ENCODE data around the gene FAM171A1.
"Not testable (repeated sequence)": the region's sequence is repeated elsewhere in the genome, so short reads cannot be mapped to it uniquely, and the experiment has no call there.

The FAM171A1 gene

DNA sequence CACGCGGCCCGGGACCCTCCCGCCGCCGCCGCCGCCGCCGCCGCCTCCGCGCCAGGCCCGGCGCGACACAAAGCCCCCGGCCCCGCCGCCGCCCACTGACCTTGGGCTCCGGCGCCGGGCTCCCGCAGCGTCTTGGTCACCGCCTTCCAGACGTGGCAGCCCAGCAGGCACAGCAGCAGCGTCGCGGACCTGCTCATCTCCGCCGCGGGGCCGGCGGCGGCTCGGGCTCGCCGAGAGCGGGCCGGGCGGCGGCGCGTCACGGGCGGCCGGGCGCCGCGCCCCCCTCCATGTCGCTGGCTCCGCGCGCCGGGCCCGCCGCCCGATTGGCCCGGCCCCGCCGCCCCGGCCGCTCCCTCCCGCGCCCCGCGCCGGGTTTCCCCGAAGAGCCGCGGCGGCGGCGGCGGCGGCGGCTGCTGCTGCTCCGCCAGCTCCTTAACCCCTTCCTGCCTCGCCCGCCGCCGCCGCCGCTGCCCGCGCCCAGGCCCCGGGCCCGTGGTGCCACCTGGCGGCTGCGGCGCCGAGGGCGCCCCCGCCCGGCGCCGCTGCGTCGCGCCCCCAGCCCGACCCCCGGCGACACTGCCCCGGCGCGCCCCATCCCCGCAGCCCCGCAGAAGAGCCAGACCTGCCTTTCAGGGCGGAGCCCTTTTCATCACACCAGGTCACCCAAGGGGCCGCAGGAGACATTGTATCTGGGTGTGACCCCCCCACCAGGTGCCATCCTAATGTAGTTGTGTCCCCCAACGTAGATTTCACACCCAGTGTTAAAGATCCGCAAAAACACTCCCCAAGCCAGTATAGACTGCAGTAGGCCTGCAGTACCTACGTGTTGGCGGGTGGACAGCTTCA lies at the start of gene FAM171A1:
TSS of gene FAM171A1 (minus strand) at position 434 of the 846 bp plus-strand sequence. CDS start at position 197, 237 bp downstream.
- in situ Hi-C loops (cut with HindIII; ENCODE audit: low pct_unique_long_range_greater_than_20kb, low sequenced_read_pairs), result no loop called here
- no peak for TF ChIP-seq JUND (IDR thresholded peaks at IDR 0.05; ENCODE audit: low read depth)
- DNase-seq (ENCODE audit: low read depth in 1 of 2, low spot score in 1 of 2), result peak; percentile 47 to 70

DNA sequence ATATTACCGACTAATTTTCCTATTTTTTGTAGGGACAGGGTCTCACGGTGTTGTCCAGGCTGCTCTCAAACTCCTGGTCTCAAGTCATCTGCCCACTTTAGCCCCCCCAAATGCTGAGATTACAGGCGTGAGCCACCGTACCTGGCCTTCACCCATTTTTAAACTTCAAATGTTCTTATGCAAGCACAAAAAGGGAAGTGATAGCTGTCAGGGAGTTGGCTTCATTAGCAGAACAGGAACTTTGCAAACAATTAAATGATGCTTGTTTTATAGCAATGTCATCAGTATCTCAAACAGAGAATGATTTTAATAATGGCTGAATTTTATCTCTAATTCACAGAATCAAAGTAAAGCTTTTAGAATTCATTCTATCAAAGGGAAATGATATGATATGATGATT lies 49.8 kb upstream of the FAM171A1 start:
- TF ChIP-seq JUND (IDR thresholded peaks at IDR 0.05; ENCODE audit: low read depth), result no peak
- DNase-seq (ENCODE audit: low read depth in 1 of 2, low spot score in 1 of 2), result no peak
- in situ Hi-C loops (cut with HindIII; ENCODE audit: low pct_unique_long_range_greater_than_20kb, low sequenced_read_pairs), result no loop called here

DNA sequence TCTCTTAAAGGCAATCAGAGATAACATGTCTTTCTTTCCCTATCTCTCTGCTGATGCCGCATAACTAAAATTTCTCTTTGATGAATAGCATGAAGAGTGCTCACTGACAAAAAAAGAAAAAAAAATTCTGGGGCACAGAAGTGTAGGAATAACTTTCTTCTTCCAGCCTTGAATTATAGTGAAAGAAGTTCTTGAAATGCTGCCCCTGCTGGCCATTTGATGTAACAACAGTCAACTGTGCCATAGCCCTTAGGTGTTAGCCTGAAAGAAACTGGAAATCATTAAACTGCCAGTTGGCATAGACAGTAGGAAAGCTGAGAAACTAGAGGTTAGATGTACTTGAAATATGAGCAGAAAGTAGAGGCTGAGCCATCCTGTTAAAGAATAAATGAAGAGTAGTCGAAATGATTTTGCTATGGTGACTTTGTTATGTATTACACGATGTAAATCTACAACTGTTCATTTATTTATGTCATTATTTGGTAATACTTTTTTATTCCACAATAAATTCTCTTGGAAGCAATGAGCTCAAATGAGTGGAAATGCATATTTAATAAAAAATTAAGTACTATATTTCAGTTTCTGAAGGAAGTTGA lies 48.3 kb upstream of the FAM171A1 start:
- no peak for TF ChIP-seq JUND (IDR thresholded peaks at IDR 0.05; ENCODE audit: low read depth)
- DNase-seq (ENCODE audit: low read depth in 1 of 2, low spot score in 1 of 2), result peak; percentile 25 to 67
- in situ Hi-C loops (cut with HindIII; ENCODE audit: low pct_unique_long_range_greater_than_20kb, low sequenced_read_pairs), result no loop called here

DNA sequence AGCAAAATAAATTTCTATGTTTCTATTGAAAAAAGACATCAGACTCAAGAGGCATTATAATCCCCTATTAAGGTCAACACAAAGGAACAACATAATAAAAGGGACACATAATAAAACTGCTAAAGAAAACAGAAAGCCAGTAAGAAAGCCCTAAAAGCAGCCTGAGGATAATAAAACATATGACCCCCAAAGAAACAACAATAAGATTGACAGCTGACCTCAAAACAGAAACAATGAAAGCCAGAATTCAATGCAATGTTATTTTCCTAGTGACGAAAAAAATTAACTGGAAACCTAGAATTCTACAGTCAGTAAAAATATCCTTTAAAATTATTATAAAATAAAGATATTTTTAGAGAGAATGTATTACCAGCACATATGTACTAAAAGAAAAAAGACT lies 44.9 kb upstream of the FAM171A1 start:
- in situ Hi-C loops (cut with HindIII; ENCODE audit: low pct_unique_long_range_greater_than_20kb, low sequenced_read_pairs), result no loop called here
- no peak for TF ChIP-seq JUND (IDR thresholded peaks at IDR 0.05; ENCODE audit: low read depth)
- DNase-seq (ENCODE audit: low read depth in 1 of 2, low spot score in 1 of 2), result no peak

DNA sequence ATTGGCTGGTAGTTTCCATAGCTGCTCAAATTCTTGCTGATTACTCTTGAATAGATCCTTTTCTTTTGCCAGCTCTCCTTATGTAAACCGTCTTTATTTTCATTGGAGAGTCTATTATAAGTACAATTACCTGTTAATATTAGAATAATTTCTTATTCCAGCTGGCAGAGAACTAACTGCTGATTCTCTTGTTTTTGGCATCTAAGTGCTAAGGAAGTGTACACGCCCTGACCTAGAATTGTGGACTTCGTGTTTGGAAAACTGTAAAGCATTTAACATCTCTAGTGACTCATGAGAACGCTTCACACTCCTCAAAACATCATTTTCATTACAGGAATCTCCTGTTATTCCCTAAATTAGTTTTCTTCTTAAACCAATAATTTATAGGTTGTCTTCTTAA lies 39.9 kb upstream of the FAM171A1 start:
- in situ Hi-C loops (cut with HindIII; ENCODE audit: low pct_unique_long_range_greater_than_20kb, low sequenced_read_pairs), result no loop called here
- no peak for DNase-seq (ENCODE audit: low read depth in 1 of 2, low spot score in 1 of 2)

DNA sequence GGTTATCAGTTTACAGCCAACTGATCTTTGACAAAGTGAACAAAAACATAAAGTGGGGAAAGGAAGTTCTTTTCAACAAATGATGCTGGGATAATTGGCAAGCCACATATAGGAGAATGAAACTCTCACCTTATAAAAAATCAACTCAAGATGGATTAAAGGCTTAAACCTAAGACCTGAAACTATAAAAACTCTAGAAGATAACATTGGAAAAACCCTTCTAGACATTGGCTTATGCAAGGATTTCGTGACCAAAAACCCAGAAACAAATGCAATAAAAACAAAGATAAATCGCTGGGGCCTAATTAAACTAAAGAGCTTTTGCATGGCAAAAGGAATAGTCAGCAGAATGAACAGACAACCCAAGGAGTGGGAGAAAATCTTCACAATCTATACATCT lies 38.3 kb upstream of the FAM171A1 start:
- DNase-seq (ENCODE audit: low read depth in 1 of 2, low spot score in 1 of 2); in situ Hi-C loops (cut with HindIII; ENCODE audit: low pct_unique_long_range_greater_than_20kb, low sequenced_read_pairs): not testable (repeated sequence)

More for the DNA sequence above, 39.9 kb upstream of the FAM171A1 start:
- TF ChIP-seq JUND (IDR thresholded peaks at IDR 0.05; ENCODE audit: low read depth), result no peak

DNA sequence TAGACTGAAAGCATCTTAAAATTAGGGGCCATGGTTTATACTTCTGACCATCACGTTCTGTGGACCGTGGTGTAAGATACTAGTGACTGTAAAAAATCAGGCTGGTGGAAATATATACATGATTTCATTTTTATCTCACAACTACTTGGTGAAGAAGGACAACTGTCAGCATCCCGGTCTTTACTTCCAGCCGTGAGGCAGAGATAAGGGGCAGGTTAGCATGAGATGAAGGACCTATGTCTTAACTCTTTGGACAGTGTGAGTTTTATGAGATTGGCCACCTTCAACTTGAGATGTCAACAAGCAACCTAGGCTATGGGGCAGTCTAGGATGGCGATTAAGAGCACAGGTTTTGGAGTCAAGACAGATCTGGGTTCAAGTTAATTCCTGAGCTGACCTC lies 37.5 kb upstream of the FAM171A1 start:
- in situ Hi-C loops (cut with HindIII; ENCODE audit: low pct_unique_long_range_greater_than_20kb, low sequenced_read_pairs), result no loop called here
- no peak for DNase-seq (ENCODE audit: low read depth in 1 of 2, low spot score in 1 of 2)

DNA sequence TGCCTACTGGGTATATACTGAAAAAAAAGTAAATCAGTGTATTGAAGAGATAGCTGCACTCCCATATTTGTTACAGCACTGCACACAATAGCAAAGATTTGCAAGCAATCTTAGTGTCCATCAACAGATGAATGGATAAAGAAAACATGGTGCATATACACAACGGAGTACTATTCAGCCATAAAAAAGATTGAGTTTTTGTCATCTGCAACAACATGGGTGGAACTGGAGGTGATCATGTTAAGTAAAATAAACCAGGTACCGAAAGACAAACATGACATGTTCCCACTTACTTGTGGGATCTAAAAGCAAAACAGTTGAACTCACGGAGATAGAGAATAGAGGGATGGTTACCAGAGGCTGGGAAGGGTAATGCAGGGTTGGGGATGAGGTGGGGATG lies 34.2 kb upstream of the FAM171A1 start:
- in situ Hi-C loops (cut with HindIII; ENCODE audit: low pct_unique_long_range_greater_than_20kb, low sequenced_read_pairs), result no loop called here
- DNase-seq (ENCODE audit: low read depth in 1 of 2, low spot score in 1 of 2), result no peak
- no peak for TF ChIP-seq JUND (IDR thresholded peaks at IDR 0.05; ENCODE audit: low read depth)

More for the DNA sequence above, 37.5 kb upstream of the FAM171A1 start:
- no peak for TF ChIP-seq JUND (IDR thresholded peaks at IDR 0.05; ENCODE audit: low read depth)

DNA sequence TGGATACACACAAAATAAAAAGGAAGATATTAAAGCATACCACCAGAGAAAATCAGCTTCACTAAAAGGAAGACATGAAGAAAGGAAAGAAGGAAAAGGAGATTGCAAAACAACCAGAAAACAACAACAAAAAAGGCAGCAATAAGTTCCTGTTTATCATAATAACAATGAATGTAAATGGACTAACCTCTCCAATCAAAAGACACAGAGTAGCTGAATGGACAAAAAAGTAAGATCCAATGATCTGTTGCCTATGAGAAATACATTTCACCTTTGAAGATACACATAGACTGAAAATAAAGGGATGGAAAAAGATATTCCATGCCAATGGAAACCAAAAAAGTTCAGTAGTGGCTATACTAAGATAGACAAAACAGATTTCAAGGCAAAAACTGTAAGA lies 30.3 kb upstream of the FAM171A1 start:
- no peak for DNase-seq (ENCODE audit: low read depth in 1 of 2, low spot score in 1 of 2)
- in situ Hi-C loops (cut with HindIII; ENCODE audit: low pct_unique_long_range_greater_than_20kb, low sequenced_read_pairs), result no loop called here
- no peak for TF ChIP-seq JUND (IDR thresholded peaks at IDR 0.05; ENCODE audit: low read depth)

DNA sequence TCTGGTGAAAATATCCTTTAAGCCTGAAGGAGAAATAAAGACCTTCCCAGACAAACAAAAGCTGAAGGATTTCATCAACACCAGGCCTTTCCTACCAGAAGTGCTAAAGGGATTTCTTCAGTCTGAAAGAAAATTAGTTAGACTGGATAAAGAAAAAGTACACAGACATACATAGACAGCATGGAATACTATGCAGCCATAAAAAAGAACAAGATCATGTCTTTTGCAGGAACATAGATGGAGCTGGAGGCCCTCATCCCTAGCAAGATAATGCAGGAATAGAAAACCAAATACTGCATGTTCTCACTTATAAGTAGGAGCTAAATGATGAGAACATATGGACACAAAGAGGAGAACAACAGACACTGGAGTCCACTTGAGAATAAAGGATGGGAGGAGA lies 29.4 kb upstream of the FAM171A1 start:
- DNase-seq (ENCODE audit: low read depth in 1 of 2, low spot score in 1 of 2); in situ Hi-C loops (cut with HindIII; ENCODE audit: low pct_unique_long_range_greater_than_20kb, low sequenced_read_pairs): not testable (repeated sequence)

DNA sequence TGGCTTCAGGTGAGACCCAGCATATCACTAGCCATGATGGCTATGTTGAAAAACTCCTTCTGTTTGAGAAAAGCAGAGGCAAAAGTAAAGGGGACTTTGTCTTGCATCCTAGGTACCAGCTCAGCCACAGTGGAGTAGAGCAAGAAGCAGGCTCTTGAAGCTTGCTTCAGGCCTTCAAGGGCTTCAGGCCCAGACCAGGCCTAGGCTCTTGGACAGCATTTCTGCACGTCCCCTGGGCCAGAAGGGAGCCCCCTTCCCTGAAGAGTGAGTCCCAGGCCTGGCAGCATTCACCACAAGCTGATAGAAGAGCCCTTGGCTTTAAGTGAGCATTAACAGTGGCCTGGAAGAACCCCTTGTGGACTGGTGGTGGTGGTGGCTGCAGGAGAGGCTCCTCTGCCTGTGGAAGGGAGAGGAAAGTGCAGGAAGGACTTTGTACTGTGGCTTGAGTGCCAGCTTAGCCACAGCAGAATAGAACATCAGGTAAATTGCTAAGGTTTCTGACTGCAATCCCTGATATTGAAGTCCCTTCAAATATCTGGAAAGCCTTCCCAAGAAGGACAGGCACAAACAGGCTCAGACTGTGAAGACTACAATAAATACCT lies 28.1 kb upstream of the FAM171A1 start:
- in situ Hi-C loops (cut with HindIII; ENCODE audit: low pct_unique_long_range_greater_than_20kb, low sequenced_read_pairs), result no loop called here
- no peak for TF ChIP-seq JUND (IDR thresholded peaks at IDR 0.05; ENCODE audit: low read depth)
- no peak for DNase-seq (ENCODE audit: low read depth in 1 of 2, low spot score in 1 of 2)

DNA sequence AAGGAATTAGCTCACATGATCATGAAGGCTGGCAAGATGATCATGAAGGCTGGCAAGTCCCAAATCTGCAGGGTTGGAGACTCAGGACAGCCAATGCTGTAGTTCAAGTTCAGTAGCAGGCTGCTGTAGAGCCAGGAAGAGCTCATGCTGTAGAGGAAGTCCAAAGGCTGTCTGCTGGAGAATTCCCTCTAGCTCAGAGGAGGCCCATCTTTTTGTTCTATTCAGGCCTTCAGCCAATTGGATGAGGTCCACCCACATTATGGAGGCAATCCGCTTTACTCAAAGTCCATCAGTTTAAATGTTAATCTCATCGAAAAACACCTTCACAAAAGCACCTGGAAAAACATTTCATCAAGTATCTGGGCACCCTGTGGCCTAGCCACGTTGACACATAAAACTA lies 24.8 kb upstream of the FAM171A1 start:
- no peak for DNase-seq (ENCODE audit: low read depth in 1 of 2, low spot score in 1 of 2)
- TF ChIP-seq JUND (IDR thresholded peaks at IDR 0.05; ENCODE audit: low read depth), result no peak
- in situ Hi-C loops (cut with HindIII; ENCODE audit: low pct_unique_long_range_greater_than_20kb, low sequenced_read_pairs), result no loop called here

DNA sequence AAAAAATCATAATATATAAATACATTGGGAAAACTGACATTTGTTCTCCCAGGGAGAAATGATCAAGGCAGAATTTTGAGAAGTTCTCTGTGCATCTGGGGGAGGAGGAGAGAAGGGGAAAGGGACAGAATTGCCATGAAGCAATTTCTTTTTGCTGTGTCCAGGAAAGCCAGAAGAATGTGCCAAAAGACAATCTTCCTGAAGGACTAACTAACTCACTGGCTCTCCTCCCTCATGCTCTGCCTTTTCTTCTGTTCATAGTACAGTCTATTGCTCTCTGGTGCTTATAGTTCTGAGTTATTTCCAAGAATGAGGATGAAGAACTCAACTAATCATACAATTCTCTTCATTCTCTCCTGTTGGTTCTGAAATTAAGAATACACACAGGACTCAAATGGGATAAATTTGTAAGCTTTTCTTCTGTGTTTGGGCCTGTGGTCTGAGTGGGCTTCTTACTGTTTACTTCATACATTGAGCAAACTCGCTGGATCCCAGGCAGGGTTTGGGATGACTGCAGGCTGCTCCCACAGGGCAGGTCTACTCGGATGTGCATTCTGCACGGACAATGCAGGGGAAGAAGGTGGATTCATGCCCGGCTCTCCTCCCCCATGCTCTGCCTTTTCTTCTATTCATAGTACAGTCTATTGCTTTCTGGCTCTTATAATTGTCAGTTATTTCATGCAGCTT lies 22.2 kb upstream of the FAM171A1 start:
- DNase-seq (ENCODE audit: low read depth in 1 of 2, low spot score in 1 of 2), result no peak
- in situ Hi-C loops (cut with HindIII; ENCODE audit: low pct_unique_long_range_greater_than_20kb, low sequenced_read_pairs), result no loop called here
- no peak for TF ChIP-seq JUND (IDR thresholded peaks at IDR 0.05; ENCODE audit: low read depth)

All from T47D (cell line).